IMR-90 (cell line): ENCODE data around the gene MCM6. TPM values are rescaled to one million over a fixed set of nuclear protein-coding genes. Genes with fewer than 3 reads are reported as not detected.

Experiments
- ATAC-seq: fragments of 200-7000 bp; cut with Tn5 transposase; 2 replicates; pipeline ENCODE4 v1.9.1; 2020; ENCODE audit warnings: low read depth, mild to moderate bottlenecking, moderate library complexity
- BruUV-seq: library from RNA; stranded (reverse); fragments of 400-500 nt; replicated peaks from 2 replicates; lab custom pipeline; 2021; lab: Mats Ljungman, UMichigan
- CTCF ChIA-PET: fragments of 300-600 bp; formaldehyde crosslinking; extraction: SDS; loops from one replicate; lab custom pipeline; 2021; ENCODE audit warnings: antibody characterized with exemption; lab: Yijun Ruan, JAX
- POLR2A ChIA-PET: fragments of 300-600 bp; sonication (Branson Sonifier 250); formaldehyde crosslinking; loops from one replicate; lab custom pipeline; 2022; ENCODE audit warnings: antibody characterized with exemption; ENCODE audit not compliant: unreplicated experiment; lab: Charles Lee
- DNase-seq: peaks from one replicate; pipeline ENCODE4 v3.0.0; 2013
- H2AFZ ChIP-seq: replicated peaks from 2 replicates; pipeline ENCODE3; 2013; ENCODE audit warnings: low read length, mild to moderate bottlenecking; ENCODE audit not compliant: poor library complexity
- H2AK5ac ChIP-seq: 2 replicates; pipeline ENCODE4 v1.6.1; 2013; ENCODE audit warnings: low read depth, low read length, inconsistent platforms
- H2AK9ac ChIP-seq: replicated peaks from 2 replicates; pipeline ENCODE3; 2013; ENCODE audit warnings: mild to moderate bottlenecking, low read depth, low read length, moderate library complexity; ENCODE audit not compliant: poor library complexity
- H2BK120ac ChIP-seq: 2 replicates; pipeline ENCODE4 v1.6.1; 2013; ENCODE audit warnings: low read depth, low read length, inconsistent platforms
- H2BK15ac ChIP-seq: 3 replicates; pipeline ENCODE4 v1.6.1; 2013; ENCODE audit warnings: low read depth, low read length, inconsistent platforms
- H2BK20ac ChIP-seq: 2 replicates; pipeline ENCODE4 v1.6.1; 2013; ENCODE audit warnings: low read depth, mild to moderate bottlenecking, inconsistent platforms, low read length, moderate library complexity
- H2BK5ac ChIP-seq: 2 replicates; pipeline ENCODE4 v1.6.1; 2013; ENCODE audit warnings: mild to moderate bottlenecking, low read depth, low read length, inconsistent platforms; ENCODE audit not compliant: poor library complexity, severe bottlenecking
- H3K14ac ChIP-seq: replicated peaks from 2 replicates; pipeline ENCODE4 v1.6.1; 2013; ENCODE audit warnings: low read depth, low read length, inconsistent platforms
- H3K18ac ChIP-seq: 2 replicates; pipeline ENCODE4 v1.6.1; 2013; ENCODE audit warnings: low read depth, low read length, control low read depth
- H3K23ac ChIP-seq: 2 replicates; pipeline ENCODE4 v1.6.1; 2013; ENCODE audit warnings: low read depth, low read length, inconsistent platforms
- H3K27ac ChIP-seq: 2 replicates; pipeline ENCODE4 v1.5.1; 2013; ENCODE audit warnings: mild to moderate bottlenecking, control low read depth, low read length; ENCODE audit not compliant: insufficient read depth
- H3K27me3 ChIP-seq: 2 replicates; pipeline ENCODE4 v1.6.1; 2013; ENCODE audit warnings: low read length; ENCODE audit not compliant: control insufficient read depth, insufficient read depth
- H3K36me3 ChIP-seq: 2 replicates; pipeline ENCODE4 v1.6.1; 2013; ENCODE audit warnings: low read length, mixed read lengths; ENCODE audit not compliant: control insufficient read depth, insufficient read depth
- H3K4ac ChIP-seq: 2 replicates; pipeline ENCODE4 v1.6.1; 2013; ENCODE audit warnings: low read depth, low read length, inconsistent platforms
- H3K4me1 ChIP-seq: 2 replicates; pipeline ENCODE4 v1.6.1; 2013; ENCODE audit warnings: low read length, mixed read lengths; ENCODE audit not compliant: control insufficient read depth, insufficient read depth
- H3K4me2 ChIP-seq: 2 replicates; pipeline ENCODE4 v1.6.1; 2013; ENCODE audit warnings: low read depth, mild to moderate bottlenecking, control low read depth, low read length, moderate library complexity
- H3K4me3 ChIP-seq: 2 replicates; pipeline ENCODE4 v1.5.1; 2013; ENCODE audit warnings: low read depth, mild to moderate bottlenecking, control low read depth, low read length, moderate library complexity; ENCODE audit not compliant: insufficient read depth
- H3K56ac ChIP-seq: 2 replicates; pipeline ENCODE4 v1.6.1; 2013; ENCODE audit warnings: low read length, inconsistent platforms; ENCODE audit not compliant: insufficient read depth; ENCODE audit errors: extremely low read depth
- H3K79me1 ChIP-seq, 2 experiments: 2 replicates each; pipeline ENCODE4 v1.6.1; 2013; ENCODE audit warnings: low read length in 2 of 2, inconsistent platforms in 1 of 2, low read depth in 1 of 2
- H3K9ac ChIP-seq: 2 replicates; pipeline ENCODE4 v1.6.1; 2013; ENCODE audit warnings: low read depth, low read length, control low read depth
- H3K9me1 ChIP-seq: 2 replicates; pipeline ENCODE4 v1.6.1; 2013; ENCODE audit warnings: low read length, inconsistent platforms; ENCODE audit not compliant: insufficient read depth
- H3K9me3 ChIP-seq: 2 replicates; pipeline ENCODE4 v1.6.1; 2013; ENCODE audit warnings: low read length; ENCODE audit not compliant: control insufficient read depth, insufficient read depth
- H4K20me1 ChIP-seq: 2 replicates; pipeline ENCODE4 v1.6.1; 2013; ENCODE audit warnings: low read length, inconsistent platforms; ENCODE audit not compliant: insufficient read depth
- H4K5ac ChIP-seq: 2 replicates; pipeline ENCODE4 v1.6.1; 2013; ENCODE audit warnings: mild to moderate bottlenecking, low read depth, low read length, control low read depth
- H4K8ac ChIP-seq, 2 experiments: 2 replicates each; pipeline ENCODE4 v1.6.1; 2013; ENCODE audit warnings: low read depth in 2 of 2, low read length in 2 of 2, control low read depth in 1 of 2, inconsistent platforms in 1 of 2
- H4K91ac ChIP-seq: 2 replicates; pipeline ENCODE4 v1.6.1; 2013; ENCODE audit warnings: low read depth, low read length, inconsistent platforms; ENCODE audit not compliant: insufficient read depth
- ELK1 ChIP-seq: fragments of 150-350 bp; IDR thresholded peaks from 2 replicates; pipeline ENCODE4 v1.6.1; 2016; ENCODE audit warnings: low read depth, mild to moderate bottlenecking, low read length, moderate library complexity, borderline replicate concordance
- FOS ChIP-seq: fragments of 150-350 bp; IDR thresholded peaks from 2 replicates; pipeline ENCODE4 v1.6.1; 2016; ENCODE audit warnings: low read depth, low read length
- NFE2L2 ChIP-seq: fragments of 150-350 bp; IDR thresholded peaks from 2 replicates; pipeline ENCODE4 v1.6.1; 2016; ENCODE audit warnings: low read depth, mild to moderate bottlenecking, low read length
- SMC3 ChIP-seq: fragments of 150-350 bp; IDR thresholded peaks from 2 replicates; pipeline ENCODE4 v1.6.1; 2016; ENCODE audit warnings: low read depth, mild to moderate bottlenecking, antibody characterized with exemption, low read length, moderate library complexity
- WGBS, 2 experiments: methylation state at CpG; one replicate each; pipeline versions ENCODE4 v1.1.5 to v1.1.7; 2013; ENCODE audit warnings: missing lambda C conversion rate in 2 of 2; ENCODE audit not compliant: insufficient read length in 1 of 2; ENCODE audit errors: extremely low coverage in 2 of 2; 5-methylcytosine and 5-hydroxymethylcytosine counted together
- dilution Hi-C: fragments of 300-500 bp; cut with HindIII; formaldehyde crosslinking; loops from one replicate; pipeline ENCODE4 v1.14.3; 2018; ENCODE audit warnings: low sequenced_read_pairs; ENCODE audit not compliant: unreplicated experiment
- in situ Hi-C: fragments of 300-500 bp; cut with MboI; formaldehyde crosslinking; loops from 3 replicates; pipeline ENCODE4 v1.14.3; 2019; ENCODE audit warnings: low sequenced_read_pairs, inconsistent platforms, mixed read lengths
- intact Hi-C: fragments of 100-400 bp; cut with micrococcal nuclease; formaldehyde crosslinking; loops from 2 replicates; pipeline ENCODE4 v1.10.0; 2022
- polyA plus RNA-seq, 3 experiments: library from polyadenylated mRNA; depleted of rRNA; stranded (reverse); fragments of >200 nt; gene quantifications; 2 replicates each; pipeline ENCODE4 v1.2.3, GENCODE V29; 2012; ENCODE audit warnings: low replicate concordance in 1 of 3
- total RNA-seq: library from RNA; depleted of rRNA; stranded (reverse); fragments of >200 nt; gene quantifications from 2 replicates; pipeline ENCODE4 v1.2.3, GENCODE V29; 2012
- TF ChIP-seq, protein P1 (sequence below): conservative IDR thresholded peaks from 2 replicates; pipeline ENCODE4 v1.5.1; 2012; ENCODE audit warnings: mild to moderate bottlenecking, low read depth, low read length, improper control_type of control experiment

The MCM6 gene
- total and polyA plus RNA-seq, 2 of the 4 experiments (the other 2 are of a cell fraction), result 21.4 to 29.6 TPM

DNA sequence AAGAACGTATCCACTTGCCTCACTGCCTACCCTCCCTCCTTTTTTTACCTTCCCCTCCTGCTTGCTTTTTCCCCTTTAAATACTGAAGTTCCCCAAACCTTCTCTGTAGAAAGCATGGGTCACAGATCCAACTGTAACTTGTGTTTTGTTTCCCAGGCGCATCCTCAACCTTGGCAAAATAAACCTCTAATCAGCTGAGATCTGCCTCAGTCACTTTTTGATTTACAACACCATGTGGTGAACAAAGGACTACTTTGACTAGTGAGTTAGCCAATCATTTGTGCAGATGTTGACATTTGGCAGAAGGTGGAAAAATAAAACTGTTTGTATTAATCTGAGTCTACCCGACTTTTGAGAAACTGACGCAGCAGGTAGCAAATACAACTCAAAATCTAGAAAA, 23.3 kb upstream of the MCM6 start:
- H2AK5ac ChIP-seq, result no peak overlapping the region
- no peaks in the 10 kb centered on the region for H4K20me1 ChIP-seq
- H3K4ac ChIP-seq, result no peak overlapping the region
- no peak overlapping the region for H2AK9ac ChIP-seq
- no TSS peak for BruUV-seq
- no peaks in the 10 kb centered on the region for H3K79me1 ChIP-seq
- peaks cover 4% of the 10 kb centered on the region for H3K36me3 ChIP-seq
- H3K9me1 ChIP-seq, result no peaks in the 10 kb centered on the region
- no peak overlapping the region for H3K4me2 ChIP-seq
- dilution Hi-C loops, result no loop called here
- intact Hi-C loops, result no loop called here
- no peak overlapping the region for H2BK120ac ChIP-seq
- no peak overlapping the region for H4K5ac ChIP-seq
- no peaks in the 10 kb centered on the region for H3K4me1 ChIP-seq
- WGBS, 2 experiments, result 60% methylated on average over 1 of the region's 4 CpGs; no CpG with 5 or more reads in 1 of the 2 experiments
- no peak overlapping the region for H2BK20ac ChIP-seq
- H3K4me3 ChIP-seq, result no peak overlapping the region
- in situ Hi-C loops, result no loop called here
- ChIA-PET CTCF (no interaction called here), POLR2A (no interaction called here)
- no peak for TF ChIP-seq FOS
- TF ChIP-seq NFE2L2, result no peak
- no peak for TF ChIP-seq SMC3
- TF ChIP-seq ELK1, result no peak
- TF ChIP-seq, protein P1, sequence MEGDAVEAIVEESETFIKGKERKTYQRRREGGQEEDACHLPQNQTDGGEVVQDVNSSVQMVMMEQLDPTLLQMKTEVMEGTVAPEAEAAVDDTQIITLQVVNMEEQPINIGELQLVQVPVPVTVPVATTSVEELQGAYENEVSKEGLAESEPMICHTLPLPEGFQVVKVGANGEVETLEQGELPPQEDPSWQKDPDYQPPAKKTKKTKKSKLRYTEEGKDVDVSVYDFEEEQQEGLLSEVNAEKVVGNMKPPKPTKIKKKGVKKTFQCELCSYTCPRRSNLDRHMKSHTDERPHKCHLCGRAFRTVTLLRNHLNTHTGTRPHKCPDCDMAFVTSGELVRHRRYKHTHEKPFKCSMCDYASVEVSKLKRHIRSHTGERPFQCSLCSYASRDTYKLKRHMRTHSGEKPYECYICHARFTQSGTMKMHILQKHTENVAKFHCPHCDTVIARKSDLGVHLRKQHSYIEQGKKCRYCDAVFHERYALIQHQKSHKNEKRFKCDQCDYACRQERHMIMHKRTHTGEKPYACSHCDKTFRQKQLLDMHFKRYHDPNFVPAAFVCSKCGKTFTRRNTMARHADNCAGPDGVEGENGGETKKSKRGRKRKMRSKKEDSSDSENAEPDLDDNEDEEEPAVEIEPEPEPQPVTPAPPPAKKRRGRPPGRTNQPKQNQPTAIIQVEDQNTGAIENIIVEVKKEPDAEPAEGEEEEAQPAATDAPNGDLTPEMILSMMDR, result no peak
- H3K9me3 ChIP-seq, result no peaks in the 10 kb centered on the region
- no peak overlapping the region for H2BK5ac ChIP-seq
- no peaks in the 10 kb centered on the region for H3K27me3 ChIP-seq
- no peak overlapping the region for H3K14ac ChIP-seq
- no peak overlapping the region for H3K23ac ChIP-seq
- H2AFZ ChIP-seq, result no peak overlapping the region
- DNase-seq, result no peak
- no peak overlapping the region for H4K8ac ChIP-seq
- no peak overlapping the region for H3K18ac ChIP-seq
- no peak for ATAC-seq
- no peak overlapping the region for H2BK15ac ChIP-seq
- no peak overlapping the region for H4K91ac ChIP-seq
- no peak overlapping the region for H3K56ac ChIP-seq
- H3K9ac ChIP-seq, result no peak overlapping the region
- H3K27ac ChIP-seq, result no peak overlapping the region
